Astrocyte (in vitro differentiated cells and primary cell): ENCODE results near the gene MCM8.

Experiments
- CTCF ChIP-seq: IDR thresholded peaks from 2 replicates; pipeline ENCODE4 v1.5.1; 2011; ENCODE audit warnings: low read depth, mild to moderate bottlenecking, inconsistent platforms, low read length, moderate library complexity; ENCODE audit not compliant: insufficient read depth
- EZH2 ChIP-seq: IDR thresholded peaks from 2 replicates; pipeline ENCODE4 v1.6.1; 2012; ENCODE audit warnings: mild to moderate bottlenecking, low read length, inconsistent platforms; ENCODE audit not compliant: insufficient read depth

GRCh38 chr20:6030453-6031080, 80.1 kb downstream of the MCM8 start:
- TF ChIP-seq CTCF (no peak), EZH2 (no peak)
